Gastrocnemius medialis (tissue), 4 donors: ENCODE results near the gene HES7. TPM values are rescaled to one million over a fixed set of nuclear protein-coding genes. Genes with fewer than 3 reads are reported as not detected.
A peak's percentile ranks its signal among the peaks of the same experiment; 100 is the strongest.

Source experiments
- ATAC-seq, 2 donors: fragments of 150-250 bp; one replicate each; pipeline ENCODE4 v1.9.1; 2016
- DNase-seq, 2 donors: peaks; one replicate each; pipeline ENCODE4 v3.0.0-alpha.2; 2019
- H3K27ac ChIP-seq, 4 donors: fragments of 200-600 bp; sonication (generic); 1 replicate in 1 of 4; 2 replicates in 3 of 4; pipeline ENCODE4 v1.5.1; 2016 to 2018; ENCODE audit warnings: mild to moderate bottlenecking in 2 of 4, moderate library complexity in 1 of 4
- H3K27me3 ChIP-seq, 3 donors: fragments of 200-600 bp; sonication (generic) in 2 of 3; 1 replicate in 1 of 3; 2 replicates in 2 of 3; pipeline versions ENCODE4 v1.5.1 to v1.6.0; 2016 to 2019; ENCODE audit warnings: mild to moderate bottlenecking in 1 of 3, moderate library complexity in 1 of 3
- H3K36me3 ChIP-seq, 2 donors: fragments of 200-600 bp; sonication (generic) in 1 of 2; one replicate each; pipeline ENCODE4 v1.5.1; 2017 to 2018
- H3K4me1 ChIP-seq, 2 donors: fragments of 200-600 bp; sonication (generic) in 1 of 2; one replicate each; pipeline ENCODE4 v1.5.1; 2016 to 2017; ENCODE audit warnings: mild to moderate bottlenecking in 2 of 2
- H3K4me3 ChIP-seq, 4 donors: fragments of 200-600 bp; sonication (generic) in 3 of 4; 1 replicate in 1 of 4; 2 replicates in 3 of 4; pipeline ENCODE4 v1.5.1; 2016 to 2019; ENCODE audit warnings: mild to moderate bottlenecking in 2 of 4
- H3K9me3 ChIP-seq, 3 donors: fragments of 200-600 bp; sonication (generic) in 2 of 3; 1 replicate in 1 of 3; 2 replicates in 2 of 3; pipeline ENCODE4 v1.5.1; 2016 to 2019
- POLR2A ChIP-seq, 2 donors: fragments of 450-650 bp; IDR thresholded peaks; one replicate each; pipeline ENCODE4 v1.6.1; 2017; ENCODE audit warnings: antibody characterized with exemption in 2 of 2, mild to moderate bottlenecking in 2 of 2, moderate library complexity in 2 of 2
- in situ Hi-C, 4 donors: fragments of 200-750 bp; cut with MboI; loops; one replicate each; pipeline versions ENCODE4 v1.15.0 to v1.8.0; 2017; ENCODE audit warnings: low sequenced_read_pairs in 4 of 4
- intact Hi-C: fragments of 100-400 bp; cut with DNase I; formaldehyde crosslinking; loops from one replicate; pipeline ENCODE4 v1.15.1; 2023; ENCODE audit warnings: low total_unique reads
- total RNA-seq, 4 donors: library from RNA; depleted of rRNA; stranded (reverse); fragments of >200 nt; gene quantifications; one replicate each; pipeline versions ENCODE4 v1.1.0 to v1.2.3, GENCODE V29; 2016
- TF ChIP-seq, protein P1 (sequence below), 5 experiments: fragments of 450-650 bp in 3 of 5; fragments of 200-600 bp in 2 of 5; sonication (generic) in 2 of 5; IDR thresholded peaks in 4 of 5; conservative IDR thresholded peaks in 1 of 5; 1 replicate in 4 of 5; 2 replicates in 1 of 5; pipeline ENCODE4 v1.5.1; 2016 to 2019; ENCODE audit warnings: antibody characterized with exemption in 5 of 5, mild to moderate bottlenecking in 3 of 5, moderate library complexity in 3 of 5

The HES7 gene
- total RNA-seq, 4 donors from 2014 or later: not detected

DNA sequence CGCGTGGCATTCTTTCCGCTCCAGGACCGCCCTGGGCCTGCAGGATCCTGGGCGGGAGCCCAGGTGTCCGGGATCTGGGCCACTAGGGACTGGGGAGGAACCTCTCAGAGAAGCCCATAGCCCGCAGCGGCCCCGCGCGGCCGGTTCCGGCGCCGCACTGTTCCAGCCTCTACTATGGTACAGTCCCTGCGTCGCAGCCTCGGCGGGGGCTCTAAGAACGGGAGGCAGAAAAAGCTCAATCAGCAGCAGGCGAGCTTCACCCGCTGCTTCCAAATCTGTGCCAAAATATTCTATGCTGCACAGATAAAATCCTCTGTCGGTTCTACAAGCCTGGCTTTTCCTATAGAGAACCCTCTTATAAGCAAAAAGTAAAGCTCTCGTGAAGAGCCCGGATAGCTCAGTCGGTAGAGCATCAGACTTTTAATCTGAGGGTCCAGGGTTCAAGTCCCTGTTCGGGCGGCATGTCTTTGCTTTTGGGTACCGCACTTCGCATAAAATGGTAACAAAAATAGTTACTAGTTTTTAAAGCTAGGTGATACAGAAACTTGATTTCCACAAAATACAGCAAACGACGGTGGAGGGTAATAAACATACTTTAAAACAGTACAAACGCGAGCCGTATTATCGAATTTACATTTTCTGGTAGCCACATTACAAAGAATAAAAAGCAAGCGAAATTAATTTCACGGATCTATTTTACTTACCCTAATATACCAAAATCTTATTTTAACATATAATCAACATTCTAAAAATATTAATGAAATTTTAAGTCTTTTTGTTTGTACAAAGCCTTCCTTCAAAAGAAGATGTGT, 4.9 kb downstream of the HES7 start:
- peaks cover 41 to 49% of the 10 kb centered on the region in 2 donors for H3K4me1 ChIP-seq
- H3K36me3 ChIP-seq: no peaks in the 10 kb centered on the region
- H3K27ac ChIP-seq: peak overlapping the region; percentile 76 to 87 (median 84)
- in situ Hi-C loops: no loop called here
- H3K4me3 ChIP-seq: peak overlapping the region; percentile 49 to 63 (median 56)
- DNase-seq (peak; percentile 64 to 89), ATAC-seq (peak; percentile 74 to 76)
- TF ChIP-seq, protein P1, sequence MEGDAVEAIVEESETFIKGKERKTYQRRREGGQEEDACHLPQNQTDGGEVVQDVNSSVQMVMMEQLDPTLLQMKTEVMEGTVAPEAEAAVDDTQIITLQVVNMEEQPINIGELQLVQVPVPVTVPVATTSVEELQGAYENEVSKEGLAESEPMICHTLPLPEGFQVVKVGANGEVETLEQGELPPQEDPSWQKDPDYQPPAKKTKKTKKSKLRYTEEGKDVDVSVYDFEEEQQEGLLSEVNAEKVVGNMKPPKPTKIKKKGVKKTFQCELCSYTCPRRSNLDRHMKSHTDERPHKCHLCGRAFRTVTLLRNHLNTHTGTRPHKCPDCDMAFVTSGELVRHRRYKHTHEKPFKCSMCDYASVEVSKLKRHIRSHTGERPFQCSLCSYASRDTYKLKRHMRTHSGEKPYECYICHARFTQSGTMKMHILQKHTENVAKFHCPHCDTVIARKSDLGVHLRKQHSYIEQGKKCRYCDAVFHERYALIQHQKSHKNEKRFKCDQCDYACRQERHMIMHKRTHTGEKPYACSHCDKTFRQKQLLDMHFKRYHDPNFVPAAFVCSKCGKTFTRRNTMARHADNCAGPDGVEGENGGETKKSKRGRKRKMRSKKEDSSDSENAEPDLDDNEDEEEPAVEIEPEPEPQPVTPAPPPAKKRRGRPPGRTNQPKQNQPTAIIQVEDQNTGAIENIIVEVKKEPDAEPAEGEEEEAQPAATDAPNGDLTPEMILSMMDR (IDR thresholded peaks at IDR 0.05 in 4 of 5, conservative IDR thresholded peaks at IDR 0.05 in 1 of 5): peak; percentile 89 to 94 (median 93)
- no peak for TF ChIP-seq POLR2A (IDR thresholded peaks at IDR 0.05)
- peaks cover 33 to 43% (median 38%) of the 10 kb centered on the region in 3 donors for H3K27me3 ChIP-seq
- H3K9me3 ChIP-seq: no peaks in the 10 kb centered on the region
- intact Hi-C loops: loop anchor here (1.0 to 5.0 kb wide), 7 partner anchors 25 to 282 kb away; partner anchors contain the start of genes PFAS and SLC25A35

DNA sequence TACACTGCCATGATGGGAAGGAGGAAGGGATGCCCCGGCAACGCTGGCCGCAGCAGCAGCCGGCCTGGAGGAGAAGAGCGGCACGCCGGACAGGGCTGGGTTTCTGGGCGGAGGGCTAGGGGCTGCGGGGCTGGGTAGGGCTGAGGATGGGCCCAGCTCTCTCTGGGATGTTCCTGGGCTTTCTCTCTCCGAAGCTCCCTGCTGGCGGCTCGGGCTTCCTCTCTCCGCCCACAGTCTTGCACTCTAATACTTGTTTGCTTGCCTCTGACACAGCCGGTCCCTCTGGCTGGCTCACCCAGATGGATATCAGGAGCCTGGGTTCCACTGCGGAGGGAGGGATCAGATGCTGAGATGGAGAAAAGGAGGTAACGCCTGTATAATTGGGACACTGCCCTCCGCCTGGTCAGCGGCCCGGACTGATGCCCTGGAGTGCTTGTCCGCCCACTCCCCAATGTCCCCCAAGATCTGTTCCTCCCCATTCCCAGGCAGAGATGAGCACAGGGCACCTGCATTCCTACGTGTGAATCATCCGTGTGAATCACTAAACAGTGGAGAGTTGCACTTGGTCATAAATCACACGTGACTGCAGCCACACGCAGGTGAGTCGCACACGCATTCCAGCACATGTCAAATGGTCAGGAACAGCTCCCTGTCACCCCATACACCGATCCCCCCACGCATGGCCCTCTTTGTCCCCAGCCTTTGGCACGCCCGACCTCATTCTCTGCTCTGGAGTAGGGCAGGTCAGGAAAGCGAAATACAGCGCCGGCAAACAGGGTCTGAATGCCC, 5.7 kb downstream of the HES7 start, which contains the start of gene ALOXE3:
TSS of gene ALOXE3 (minus strand) at position 535 of the 789 bp plus-strand sequence. CDS start at position 11, 524 bp downstream.
- Histone ChIP-seq H3K9me3 (no peaks in the 10 kb centered on the region), H3K27me3 (peaks cover 25 to 40% (median 33%) of the 10 kb centered on the region in 3 donors), H3K27ac (peak within 1 kb of the TSS; percentile 76 to 87 (median 84)), H3K36me3 (no peaks in the 10 kb centered on the region), H3K4me1 (peaks cover 33 to 41% of the 10 kb centered on the region in 2 donors), H3K4me3 (peak within 1 kb of the TSS; percentile 49 to 63 (median 56))
- in situ Hi-C loops (no loop called here), intact Hi-C loops (loop anchor here (1.0 to 5.0 kb wide), 4 partner anchors 24 to 281 kb away; partner anchors contain the start of gene SLC25A35)
- ATAC-seq: peak in 1 of 2 donors; percentile 14
- TF ChIP-seq, protein P1 (IDR thresholded peaks at IDR 0.05 in 4 of 5, conservative IDR thresholded peaks at IDR 0.05 in 1 of 5): no peak
- TF ChIP-seq POLR2A (IDR thresholded peaks at IDR 0.05): no peak
- DNase-seq: no peak

DNA sequence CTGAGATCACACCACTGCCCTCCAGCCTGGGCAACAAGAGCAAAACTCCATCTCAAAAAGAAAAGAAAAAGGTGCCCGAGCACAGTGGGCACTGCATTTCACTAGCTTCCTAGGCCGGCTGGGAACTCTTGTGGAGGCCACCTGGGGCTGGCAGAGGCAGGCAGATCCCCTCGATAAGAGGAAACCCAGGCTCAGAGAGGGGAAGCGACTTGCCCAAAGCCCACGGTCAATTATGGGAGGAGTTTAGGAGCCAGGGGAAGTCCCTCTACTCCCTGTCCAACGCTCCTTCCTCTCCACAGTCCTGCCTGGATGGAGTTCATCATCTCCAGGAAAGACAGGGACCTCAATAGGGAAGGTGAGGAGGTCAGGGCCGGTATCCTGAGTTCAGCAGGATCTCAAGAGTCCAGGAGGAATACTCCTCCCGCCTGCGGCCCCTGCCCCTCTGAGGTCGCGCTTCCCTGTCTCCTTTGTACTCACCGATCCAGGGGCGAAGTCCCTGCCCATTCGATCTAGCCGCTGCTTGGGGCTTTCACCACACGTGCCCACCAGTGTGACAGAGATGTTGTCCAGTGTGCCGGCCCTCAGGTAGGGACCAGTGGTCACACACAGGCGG, 6.4 kb downstream of the HES7 start:
- DNase-seq: no peak
- H3K4me1 ChIP-seq: peaks cover 26 to 34% of the 10 kb centered on the region in 2 donors
- TF ChIP-seq POLR2A (IDR thresholded peaks at IDR 0.05): no peak
- TF ChIP-seq, protein P1 (IDR thresholded peaks at IDR 0.05 in 4 of 5, conservative IDR thresholded peaks at IDR 0.05 in 1 of 5): no peak
- H3K27ac ChIP-seq: no peak overlapping the region
- in situ Hi-C loops (no loop called here), intact Hi-C loops (loop anchor here (5.0 kb wide), 2 partner anchors 55 to 280 kb away; no protein-coding TSS in a partner anchor)
- H3K4me3 ChIP-seq: peak overlapping the region in 3 of 4 donors; percentile 49 to 63 (median 56)
- no peak for ATAC-seq
- H3K9me3 ChIP-seq: no peaks in the 10 kb centered on the region
- no peaks in the 10 kb centered on the region for H3K36me3 ChIP-seq
- H3K27me3 ChIP-seq: peaks cover 21 to 40% (median 26%) of the 10 kb centered on the region in 3 donors

DNA sequence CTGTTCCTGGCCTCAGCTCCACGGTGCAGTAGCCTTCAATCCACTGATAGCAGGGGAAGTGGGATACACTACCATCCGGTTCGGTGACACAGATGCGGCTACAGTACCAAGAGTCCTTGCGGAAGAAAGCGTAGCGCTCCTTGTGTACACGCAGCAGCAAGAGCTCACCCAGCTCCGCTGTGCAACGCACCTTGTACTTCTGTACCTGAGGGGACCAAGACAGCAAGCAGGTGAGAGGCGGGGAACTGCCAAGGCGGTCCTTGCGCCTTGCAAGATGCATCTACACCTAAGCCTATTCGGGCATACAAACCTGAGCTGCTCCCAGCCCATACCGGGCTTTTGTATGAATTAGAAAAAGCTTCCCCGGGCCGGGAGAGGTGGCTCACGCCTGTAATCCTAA, 7.1 kb downstream of the HES7 start:
- no peaks in the 10 kb centered on the region for H3K36me3 ChIP-seq
- no peak overlapping the region for H3K4me3 ChIP-seq
- peaks cover 25 to 27% of the 10 kb centered on the region in 2 donors for H3K4me1 ChIP-seq
- peaks cover 22 to 43% (median 25%) of the 10 kb centered on the region in 3 donors for H3K27me3 ChIP-seq
- no peak for TF ChIP-seq POLR2A (IDR thresholded peaks at IDR 0.05)
- TF ChIP-seq, protein P1 (IDR thresholded peaks at IDR 0.05 in 4 of 5, conservative IDR thresholded peaks at IDR 0.05 in 1 of 5): no peak
- in situ Hi-C loops (no loop called here), intact Hi-C loops (loop anchor here (5.0 kb wide), 2 partner anchors 54 to 279 kb away; no protein-coding TSS in a partner anchor)
- ATAC-seq (no peak), DNase-seq (no peak)
- no peak overlapping the region for H3K27ac ChIP-seq
- no peaks in the 10 kb centered on the region for H3K9me3 ChIP-seq
